GM23248 (cell line): ENCODE results near the gene ZDHHC24.

Experiments used
- EZH2 ChIP-seq: fragments of 200-600 bp; sonication (generic); IDR thresholded peaks from 2 replicates; pipeline ENCODE4 v1.6.1; 2018; ENCODE audit warnings: antibody characterized with exemption, mild to moderate bottlenecking; ENCODE audit not compliant: insufficient read depth, poor library complexity, severe bottlenecking
- EZH2phosphoT487 ChIP-seq: fragments of 200-600 bp; sonication (generic); IDR thresholded peaks from 2 replicates; pipeline ENCODE4 v1.6.1; 2018; ENCODE audit warnings: antibody characterized with exemption, moderate library complexity, mild to moderate bottlenecking, low read depth; ENCODE audit not compliant: insufficient read depth

- TF ChIP-seq EZH2 (no peak), EZH2phosphoT487 (no peak)
These were observed 48.6 kb downstream of the ZDHHC24 start for GRCh38 chr11:66497206-66497605.
